Measurements from ENCODE around the gene UPF1. TPM values are rescaled to one million over a fixed set of nuclear protein-coding genes. Genes with fewer than 3 reads are reported as not detected.
A peak's percentile ranks its signal among the peaks of the same experiment; 100 is the strongest.

UPF1 gene
- total RNA-seq, 1 donor from 2014 or later: 71.6 TPM

GRCh38 chr19:18798384-18799352, 33.1 kb upstream of the UPF1 start:
- no peak for DNase-seq (ENCODE audit: low read depth)
- H3K36me3 ChIP-seq (ENCODE audit: control insufficient read depth, insufficient read depth, low read length): no peaks in the 10 kb centered on the region
- H3K27me3 ChIP-seq (ENCODE audit: control insufficient read depth, insufficient read depth, low read length): peaks cover 54% of the 10 kb centered on the region
- no peak overlapping the region for H3K4me3 ChIP-seq (ENCODE audit: low read depth, low read length)
- TF ChIP-seq, protein P1, sequence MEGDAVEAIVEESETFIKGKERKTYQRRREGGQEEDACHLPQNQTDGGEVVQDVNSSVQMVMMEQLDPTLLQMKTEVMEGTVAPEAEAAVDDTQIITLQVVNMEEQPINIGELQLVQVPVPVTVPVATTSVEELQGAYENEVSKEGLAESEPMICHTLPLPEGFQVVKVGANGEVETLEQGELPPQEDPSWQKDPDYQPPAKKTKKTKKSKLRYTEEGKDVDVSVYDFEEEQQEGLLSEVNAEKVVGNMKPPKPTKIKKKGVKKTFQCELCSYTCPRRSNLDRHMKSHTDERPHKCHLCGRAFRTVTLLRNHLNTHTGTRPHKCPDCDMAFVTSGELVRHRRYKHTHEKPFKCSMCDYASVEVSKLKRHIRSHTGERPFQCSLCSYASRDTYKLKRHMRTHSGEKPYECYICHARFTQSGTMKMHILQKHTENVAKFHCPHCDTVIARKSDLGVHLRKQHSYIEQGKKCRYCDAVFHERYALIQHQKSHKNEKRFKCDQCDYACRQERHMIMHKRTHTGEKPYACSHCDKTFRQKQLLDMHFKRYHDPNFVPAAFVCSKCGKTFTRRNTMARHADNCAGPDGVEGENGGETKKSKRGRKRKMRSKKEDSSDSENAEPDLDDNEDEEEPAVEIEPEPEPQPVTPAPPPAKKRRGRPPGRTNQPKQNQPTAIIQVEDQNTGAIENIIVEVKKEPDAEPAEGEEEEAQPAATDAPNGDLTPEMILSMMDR (IDR thresholded peaks at IDR 0.05; ENCODE audit: insufficient read depth, low read length, poor library complexity, severe bottlenecking): peak; percentile 8

DNA sequence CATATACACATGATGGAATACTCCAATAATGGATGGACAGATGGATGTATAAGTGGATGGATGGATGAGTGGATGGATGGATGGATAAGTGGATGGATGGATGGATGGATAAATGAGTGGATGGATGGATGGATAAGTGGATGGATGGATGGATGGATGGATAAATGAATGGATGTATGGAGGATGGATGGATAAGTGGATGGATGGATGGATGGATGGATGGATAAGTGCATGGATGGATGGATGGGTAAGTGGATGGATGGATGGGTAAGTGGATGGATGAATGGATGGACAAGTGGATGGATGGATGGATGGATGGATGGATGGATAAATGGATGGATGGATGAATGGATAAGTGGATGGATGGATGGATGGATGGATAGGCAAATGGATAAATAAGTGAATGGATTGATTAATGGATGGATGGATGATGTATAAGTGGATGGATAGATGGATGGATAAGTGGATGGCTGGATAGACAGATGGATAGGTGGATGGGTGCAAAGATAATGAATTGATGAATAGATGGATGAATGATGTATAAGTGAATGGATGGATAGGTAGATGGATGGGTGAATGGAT, 32.3 kb upstream of the UPF1 start:
- Histone ChIP-seq H3K27me3 (ENCODE audit: control insufficient read depth, insufficient read depth, low read length) (peaks cover 51% of the 10 kb centered on the region), H3K36me3 (ENCODE audit: control insufficient read depth, insufficient read depth, low read length) (no peaks in the 10 kb centered on the region), H3K4me3 (ENCODE audit: low read depth, low read length) (no peak overlapping the region)
- no peak for DNase-seq (ENCODE audit: low read depth)
- TF ChIP-seq, protein P1 (IDR thresholded peaks at IDR 0.05; ENCODE audit: insufficient read depth, low read length, poor library complexity, severe bottlenecking): no peak

DNA sequence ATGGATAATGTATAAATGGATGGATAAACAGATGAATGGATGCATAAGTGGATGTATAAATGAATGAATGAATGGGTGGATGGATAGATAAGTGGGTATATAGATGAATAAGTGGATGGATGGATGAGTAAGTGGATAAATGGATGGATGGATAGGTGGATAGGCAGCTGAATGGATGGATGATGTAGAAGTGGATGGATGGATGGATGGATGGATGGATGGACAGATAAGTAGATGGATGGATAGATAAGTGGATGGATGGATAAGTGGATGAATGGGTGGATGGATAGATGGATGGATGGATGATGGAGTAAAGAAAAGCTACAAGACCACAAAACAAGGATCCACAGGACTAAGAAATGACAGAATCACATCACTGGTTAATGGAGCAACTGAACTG, 31.7 kb upstream of the UPF1 start:
- DNase-seq (ENCODE audit: low read depth): no peak
- peaks cover 51% of the 10 kb centered on the region for H3K27me3 ChIP-seq (ENCODE audit: control insufficient read depth, insufficient read depth, low read length)
- TF ChIP-seq, protein P1 (IDR thresholded peaks at IDR 0.05; ENCODE audit: insufficient read depth, low read length, poor library complexity, severe bottlenecking): no peak
- H3K4me3 ChIP-seq (ENCODE audit: low read depth, low read length): no peak overlapping the region
- H3K36me3 ChIP-seq (ENCODE audit: control insufficient read depth, insufficient read depth, low read length): no peaks in the 10 kb centered on the region

GRCh38 chr19:18800636-18801035, 31.1 kb upstream of the UPF1 start:
- no peak for DNase-seq (ENCODE audit: low read depth)
- TF ChIP-seq, protein P1 (IDR thresholded peaks at IDR 0.05; ENCODE audit: insufficient read depth, low read length, poor library complexity, severe bottlenecking): no peak
- Histone ChIP-seq H3K36me3 (ENCODE audit: control insufficient read depth, insufficient read depth, low read length) (no peaks in the 10 kb centered on the region), H3K27me3 (ENCODE audit: control insufficient read depth, insufficient read depth, low read length) (peaks cover 46% of the 10 kb centered on the region), H3K4me3 (ENCODE audit: low read depth, low read length) (no peak overlapping the region)

DNA sequence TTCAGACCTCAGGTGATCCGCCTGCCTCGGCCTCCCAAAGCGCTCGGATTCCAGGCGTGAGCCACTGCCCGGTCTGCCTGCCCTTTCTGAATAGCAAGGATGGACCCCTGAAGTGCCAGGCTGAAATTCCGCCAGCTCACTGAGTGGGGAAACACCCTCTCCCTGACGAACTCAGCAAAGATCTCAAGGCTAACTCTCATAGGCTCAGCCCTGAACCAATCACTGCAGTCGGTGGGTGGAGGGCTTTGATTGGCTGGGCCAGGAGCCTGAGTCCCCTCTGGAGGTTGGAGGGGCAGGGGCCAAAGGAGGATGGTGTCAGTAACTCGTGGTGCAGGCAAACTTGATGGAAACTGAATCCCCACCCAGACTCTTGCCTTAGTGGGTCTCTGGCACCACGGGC, 29.4 kb upstream of the UPF1 start:
- no peak for DNase-seq (ENCODE audit: low read depth)
- Histone ChIP-seq H3K27me3 (ENCODE audit: control insufficient read depth, insufficient read depth, low read length) (peaks cover 36% of the 10 kb centered on the region), H3K4me3 (ENCODE audit: low read depth, low read length) (no peak overlapping the region), H3K36me3 (ENCODE audit: control insufficient read depth, insufficient read depth, low read length) (no peaks in the 10 kb centered on the region)
- TF ChIP-seq, protein P1 (IDR thresholded peaks at IDR 0.05; ENCODE audit: insufficient read depth, low read length, poor library complexity, severe bottlenecking): no peak
